Measurements from ENCODE around the gene NPAS4.

Gene NPAS4

DNA sequence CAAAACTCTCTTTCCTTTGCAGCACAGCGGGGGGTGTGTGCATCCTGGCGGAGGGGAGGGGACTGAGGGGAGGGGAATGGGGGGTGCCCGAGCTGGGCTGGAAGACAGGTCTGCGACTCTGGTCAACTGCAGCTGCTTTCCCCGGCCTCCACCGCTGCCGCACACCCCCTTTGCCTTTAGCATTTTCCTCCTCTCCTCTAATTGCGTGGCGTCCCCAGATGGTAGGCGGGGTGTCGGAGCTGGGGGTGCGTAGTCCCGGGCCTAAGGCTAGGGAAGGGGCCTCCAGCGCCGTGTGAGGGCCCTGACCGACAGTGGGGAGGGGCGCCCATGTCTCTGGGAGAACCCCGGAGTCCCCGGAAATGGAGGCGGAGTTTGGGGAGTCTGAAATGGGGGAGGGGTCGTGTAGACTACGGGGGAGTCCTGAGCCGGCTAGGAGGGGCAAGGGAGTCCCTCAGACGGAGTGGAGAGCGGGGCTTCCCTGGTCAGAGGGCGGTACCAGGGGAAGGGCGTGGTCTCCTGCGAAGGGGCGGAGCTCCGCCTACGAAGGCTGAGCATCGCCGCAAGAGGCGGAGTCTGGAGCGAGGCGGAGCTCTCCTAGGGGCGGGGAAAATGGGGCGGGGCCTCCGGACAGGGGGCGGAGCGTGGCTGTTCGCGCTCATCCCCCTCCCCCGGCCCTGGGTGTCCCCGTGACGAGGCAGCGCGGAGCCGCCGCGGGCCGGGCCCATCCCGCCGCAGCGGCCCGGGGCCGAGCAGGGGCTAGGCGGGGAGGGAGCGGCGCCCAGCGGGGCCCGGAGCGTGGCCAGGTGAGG lies 45.6 kb downstream of the NPAS4 start, which contains the start of gene PELI3:
TSS of gene PELI3 (plus strand) at position 681 of the 809 bp plus-strand sequence. CDS start 1,224 bp downstream, outside the sequence.
- DNase-seq (ENCODE audit: low read depth), result peak; percentile 55
- TF ChIP-seq, protein P1, sequence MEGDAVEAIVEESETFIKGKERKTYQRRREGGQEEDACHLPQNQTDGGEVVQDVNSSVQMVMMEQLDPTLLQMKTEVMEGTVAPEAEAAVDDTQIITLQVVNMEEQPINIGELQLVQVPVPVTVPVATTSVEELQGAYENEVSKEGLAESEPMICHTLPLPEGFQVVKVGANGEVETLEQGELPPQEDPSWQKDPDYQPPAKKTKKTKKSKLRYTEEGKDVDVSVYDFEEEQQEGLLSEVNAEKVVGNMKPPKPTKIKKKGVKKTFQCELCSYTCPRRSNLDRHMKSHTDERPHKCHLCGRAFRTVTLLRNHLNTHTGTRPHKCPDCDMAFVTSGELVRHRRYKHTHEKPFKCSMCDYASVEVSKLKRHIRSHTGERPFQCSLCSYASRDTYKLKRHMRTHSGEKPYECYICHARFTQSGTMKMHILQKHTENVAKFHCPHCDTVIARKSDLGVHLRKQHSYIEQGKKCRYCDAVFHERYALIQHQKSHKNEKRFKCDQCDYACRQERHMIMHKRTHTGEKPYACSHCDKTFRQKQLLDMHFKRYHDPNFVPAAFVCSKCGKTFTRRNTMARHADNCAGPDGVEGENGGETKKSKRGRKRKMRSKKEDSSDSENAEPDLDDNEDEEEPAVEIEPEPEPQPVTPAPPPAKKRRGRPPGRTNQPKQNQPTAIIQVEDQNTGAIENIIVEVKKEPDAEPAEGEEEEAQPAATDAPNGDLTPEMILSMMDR (IDR thresholded peaks at IDR 0.05; ENCODE audit: low read depth, low read length, missing control alignments), result no peak
- peak within 1 kb of the TSS; percentile 54 for H3K4me3 ChIP-seq (ENCODE audit: low read depth, low read length)

DNA sequence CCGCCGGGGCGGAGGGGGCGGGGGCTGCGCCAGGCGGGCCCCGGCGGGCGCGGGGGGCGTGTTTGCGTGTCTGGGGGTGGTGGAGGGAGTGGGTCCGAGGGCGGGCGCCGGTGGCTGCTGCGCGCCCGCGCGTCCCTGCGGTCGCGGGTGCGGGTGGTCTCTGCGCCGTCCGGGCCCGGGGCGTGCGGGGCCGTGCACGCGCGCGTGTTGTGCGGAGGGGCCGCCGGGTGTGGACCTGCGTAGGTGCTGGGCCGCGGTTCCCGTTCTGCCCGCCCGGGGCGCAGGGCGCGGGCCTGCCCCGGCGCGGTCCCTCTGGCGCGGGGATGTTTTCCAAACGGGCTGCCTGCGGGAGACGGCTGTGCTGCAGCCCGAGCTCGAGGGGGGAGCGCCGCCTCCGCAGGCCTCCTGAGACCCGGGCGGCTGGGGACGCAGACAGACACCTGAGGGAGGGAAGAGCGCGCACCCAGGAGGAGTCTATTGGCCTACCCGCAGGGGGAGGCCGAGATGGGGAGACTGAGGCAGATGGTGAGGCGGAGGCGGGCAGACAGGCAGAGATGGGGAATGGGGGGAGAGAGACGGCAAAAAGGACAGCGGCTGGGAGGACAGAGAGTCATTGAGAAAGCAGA lies 46.3 kb downstream of the NPAS4 start:
- peak overlapping the region; percentile 54 for H3K4me3 ChIP-seq (ENCODE audit: low read depth, low read length)
- TF ChIP-seq, protein P1 (IDR thresholded peaks at IDR 0.05; ENCODE audit: low read depth, low read length, missing control alignments), result peak; percentile 33
- DNase-seq (ENCODE audit: low read depth), result no peak

DNA sequence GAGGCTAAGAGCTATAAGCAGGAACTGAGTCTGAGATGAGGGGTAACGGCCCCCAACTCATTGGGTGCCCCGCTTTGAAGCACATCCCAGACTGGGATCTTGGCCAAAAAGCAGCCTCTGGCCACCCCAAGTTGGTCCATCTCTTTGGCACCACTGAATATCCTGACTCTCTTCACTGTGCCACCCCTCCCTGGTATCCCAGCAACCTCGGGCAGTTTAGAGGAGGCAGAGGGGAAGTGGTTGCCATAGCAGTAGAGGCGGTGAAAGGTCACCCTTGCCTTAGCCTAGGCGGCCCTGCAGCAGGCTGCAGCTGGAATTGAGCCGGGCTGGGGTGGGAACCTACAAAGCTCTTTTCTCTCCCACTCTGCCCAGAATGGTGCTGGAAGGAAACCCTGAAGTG lies 46.9 kb downstream of the NPAS4 start:
- no peak for DNase-seq (ENCODE audit: low read depth)
- H3K4me3 ChIP-seq (ENCODE audit: low read depth, low read length), result no peak overlapping the region; the same call in 1 of the 2 replicates
- TF ChIP-seq, protein P1 (IDR thresholded peaks at IDR 0.05; ENCODE audit: low read depth, low read length, missing control alignments), result no peak

DNA sequence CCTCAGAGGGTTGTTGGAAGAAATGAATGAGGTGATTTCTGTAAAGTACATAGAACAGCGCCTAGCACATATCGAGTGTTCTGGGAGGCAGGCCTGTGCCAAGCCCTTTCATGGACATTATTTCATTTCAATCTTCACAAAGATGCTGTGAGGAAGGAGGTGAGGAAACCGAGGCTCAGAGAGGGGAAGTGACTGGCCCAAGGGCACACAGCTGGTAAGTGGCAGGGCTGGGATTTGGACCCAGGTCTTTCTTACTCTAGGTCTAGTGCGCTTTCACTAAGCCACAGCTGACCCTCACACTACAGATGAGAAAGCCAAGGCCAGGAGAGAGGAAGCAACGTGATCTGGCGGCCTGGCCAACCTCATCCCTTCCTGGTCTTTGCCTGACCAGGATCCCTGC lies 47.9 kb downstream of the NPAS4 start:
- TF ChIP-seq, protein P1 (IDR thresholded peaks at IDR 0.05; ENCODE audit: low read depth, low read length, missing control alignments), result no peak
- no peak overlapping the region for H3K4me3 ChIP-seq (ENCODE audit: low read depth, low read length)
- DNase-seq (ENCODE audit: low read depth), result no peak

DNA sequence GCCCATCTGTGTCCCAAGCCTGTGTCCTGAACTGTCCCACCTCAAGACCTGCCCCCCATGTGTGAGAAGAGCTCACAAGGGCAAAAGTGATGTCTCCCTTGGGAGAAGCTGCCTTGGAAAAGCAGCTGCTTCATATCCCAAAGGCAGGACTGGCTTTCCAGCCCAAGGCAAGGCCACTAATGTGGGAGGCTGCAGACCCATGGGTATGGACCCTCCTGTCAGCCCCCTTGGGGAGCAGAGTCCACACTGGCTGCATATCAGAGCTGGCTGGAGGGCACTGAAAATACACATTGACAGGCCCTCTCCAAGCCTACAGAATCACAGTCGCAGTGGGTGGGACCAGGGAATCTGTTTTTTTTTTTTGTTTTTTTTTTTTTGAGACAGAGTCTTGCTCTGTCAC lies 48.6 kb downstream of the NPAS4 start:
- no peak overlapping the region for H3K4me3 ChIP-seq (ENCODE audit: low read depth, low read length)
- TF ChIP-seq, protein P1 (IDR thresholded peaks at IDR 0.05; ENCODE audit: low read depth, low read length, missing control alignments), result no peak
- no peak for DNase-seq (ENCODE audit: low read depth)

DNA sequence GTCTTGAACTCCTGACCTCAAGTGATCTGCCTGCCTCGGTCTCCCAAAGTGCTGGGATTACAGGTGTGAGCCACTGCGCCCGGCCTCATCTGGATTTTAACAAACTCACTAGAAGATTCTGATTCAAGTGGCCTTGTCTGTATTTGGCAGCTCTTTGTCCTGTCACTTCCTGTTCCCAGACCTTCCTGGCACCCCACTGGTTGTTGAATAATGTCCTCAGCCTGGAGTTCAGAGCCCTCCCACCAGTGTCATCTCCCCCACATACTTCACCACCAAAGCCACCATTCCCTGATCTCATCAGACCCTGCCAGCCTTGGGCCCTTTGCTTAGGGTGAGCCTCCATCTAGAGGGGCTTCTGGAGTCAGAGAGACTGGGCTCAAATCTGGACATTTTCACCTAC lies 49.2 kb downstream of the NPAS4 start:
- TF ChIP-seq, protein P1 (IDR thresholded peaks at IDR 0.05; ENCODE audit: low read depth, low read length, missing control alignments), result no peak
- no peak overlapping the region for H3K4me3 ChIP-seq (ENCODE audit: low read depth, low read length)
- DNase-seq (ENCODE audit: low read depth), result no peak
